Activated naive CD8-positive, alpha-beta T cell treated with anti-CD3 and anti-CD28 coated beads, Interleukin-2, amount 50 U/mL, for 24 hours (primary cell): ENCODE data around the gene ZDHHC8.

Experiments
- ATAC-seq: fragments of 150-1000 bp; cut with Tn5 transposase; one replicate; pipeline ENCODE4 v1.10.0; 2021
- DNase-seq: peaks from one replicate; pipeline ENCODE4 v3.0.0; 2021
- H3K27ac Mint-ChIP-seq: one replicate; pipeline ENCODE4 v1.8.0; 2021; ENCODE audit warnings: mild to moderate bottlenecking, mixed read lengths
- H3K27me3 Mint-ChIP-seq: one replicate; pipeline ENCODE4 v1.8.0; 2021; ENCODE audit warnings: mixed read lengths
- H3K36me3 Mint-ChIP-seq: one replicate; pipeline ENCODE4 v1.8.0; 2021; ENCODE audit warnings: low read depth, mixed read lengths
- H3K4me1 Mint-ChIP-seq: one replicate; pipeline ENCODE4 v1.8.0; 2021; ENCODE audit warnings: mixed read lengths
- H3K4me3 Mint-ChIP-seq: one replicate; pipeline ENCODE4 v1.8.0; 2021; ENCODE audit warnings: mild to moderate bottlenecking, moderate library complexity, mixed read lengths
- H3K9me3 Mint-ChIP-seq: one replicate; pipeline ENCODE4 v1.8.0; 2021; ENCODE audit warnings: mixed read lengths

ZDHHC8 gene

DNA sequence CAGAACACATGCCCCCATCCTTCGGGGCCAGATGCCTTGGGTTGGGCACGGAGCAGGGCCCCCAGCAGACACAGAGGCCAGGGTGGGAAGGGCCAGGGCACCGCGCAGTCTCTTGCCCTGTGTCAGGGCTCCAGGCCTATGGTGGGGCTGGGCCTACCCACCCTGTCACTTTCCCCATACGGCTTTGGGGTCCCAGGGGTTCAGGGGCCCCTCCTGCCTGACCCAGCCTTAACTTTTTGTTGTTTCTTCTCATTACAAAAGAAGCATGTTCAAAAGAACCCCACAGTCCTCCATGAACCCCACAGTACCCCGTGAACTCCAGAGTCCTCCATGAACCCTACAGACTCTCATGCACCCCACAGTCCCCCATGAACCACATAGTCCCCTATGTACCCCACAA lies 52.2 kb downstream of the ZDHHC8 start:
- H3K27me3 Mint-ChIP-seq, result no peaks in the 10 kb centered on the region
- H3K9me3 Mint-ChIP-seq, result no peaks in the 10 kb centered on the region
- H3K4me3 Mint-ChIP-seq, result no peak overlapping the region
- no peaks in the 10 kb centered on the region for H3K36me3 Mint-ChIP-seq
- no peak for DNase-seq
- no peak overlapping the region for H3K27ac Mint-ChIP-seq
- H3K4me1 Mint-ChIP-seq, result no peaks in the 10 kb centered on the region
- ATAC-seq, result no peak

DNA sequence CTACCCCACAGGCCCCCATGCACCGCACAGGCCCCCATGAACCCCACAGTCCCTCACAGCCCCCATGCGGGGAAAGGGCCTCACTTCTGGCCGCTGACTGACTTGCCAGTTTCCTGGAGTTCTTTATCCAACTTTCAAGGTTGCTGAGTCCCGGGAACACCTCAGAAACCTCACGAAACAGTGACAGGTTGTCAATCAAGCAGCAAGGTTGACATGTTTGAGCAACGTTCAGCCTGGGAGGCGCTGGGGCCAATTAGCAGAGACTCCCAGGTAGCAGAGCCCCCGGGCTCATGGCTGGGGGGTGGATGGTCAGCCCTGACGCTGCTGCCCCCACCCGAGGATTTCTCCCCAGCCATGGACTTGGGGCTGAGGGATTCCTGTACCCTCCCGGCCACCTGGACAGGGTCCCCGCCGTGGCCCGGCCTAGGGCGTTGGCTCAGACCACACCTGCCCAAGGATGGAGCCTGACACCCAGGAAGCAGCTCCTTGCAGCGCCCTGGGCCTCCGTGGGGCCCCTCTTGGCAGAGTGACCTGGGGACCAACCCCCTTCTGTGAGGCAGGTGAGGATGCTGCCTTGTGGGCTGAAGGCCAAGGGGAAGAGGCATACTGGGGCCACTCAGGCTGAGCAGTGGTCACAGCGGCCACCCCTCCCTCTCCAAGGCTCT lies 53.0 kb downstream of the ZDHHC8 start:
- no peak overlapping the region for H3K4me3 Mint-ChIP-seq
- H3K27me3 Mint-ChIP-seq, result no peaks in the 10 kb centered on the region
- H3K9me3 Mint-ChIP-seq, result no peaks in the 10 kb centered on the region
- H3K36me3 Mint-ChIP-seq, result no peaks in the 10 kb centered on the region
- no peak for ATAC-seq
- no peak overlapping the region for H3K27ac Mint-ChIP-seq
- no peaks in the 10 kb centered on the region for H3K4me1 Mint-ChIP-seq
- no peak for DNase-seq

DNA sequence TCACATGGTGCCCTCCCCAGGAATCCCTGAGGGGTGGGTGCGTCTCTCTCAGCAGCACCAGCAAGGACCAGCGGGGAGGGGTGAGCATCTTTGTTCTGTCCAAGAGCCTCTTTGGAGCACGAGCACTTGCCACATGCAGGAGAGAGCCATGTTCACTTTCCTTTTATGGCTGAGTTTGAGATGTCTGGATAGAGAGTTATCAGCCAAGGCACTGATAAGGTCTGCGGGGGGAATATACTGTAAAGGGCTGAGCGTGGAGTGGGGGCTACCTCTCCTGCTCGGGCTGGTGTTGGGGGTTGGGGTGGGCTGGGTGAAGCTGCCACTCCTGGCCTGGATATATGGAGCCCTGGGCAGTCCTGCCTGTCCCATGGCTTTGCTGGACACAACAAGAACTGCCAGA lies 54.1 kb downstream of the ZDHHC8 start:
- DNase-seq, result no peak
- Mint-ChIP-seq H3K27me3 (no peaks in the 10 kb centered on the region), H3K4me1 (no peaks in the 10 kb centered on the region), H3K36me3 (no peaks in the 10 kb centered on the region), H3K4me3 (no peak overlapping the region), H3K27ac (no peak overlapping the region), H3K9me3 (no peaks in the 10 kb centered on the region)
- ATAC-seq, result no peak

DNA sequence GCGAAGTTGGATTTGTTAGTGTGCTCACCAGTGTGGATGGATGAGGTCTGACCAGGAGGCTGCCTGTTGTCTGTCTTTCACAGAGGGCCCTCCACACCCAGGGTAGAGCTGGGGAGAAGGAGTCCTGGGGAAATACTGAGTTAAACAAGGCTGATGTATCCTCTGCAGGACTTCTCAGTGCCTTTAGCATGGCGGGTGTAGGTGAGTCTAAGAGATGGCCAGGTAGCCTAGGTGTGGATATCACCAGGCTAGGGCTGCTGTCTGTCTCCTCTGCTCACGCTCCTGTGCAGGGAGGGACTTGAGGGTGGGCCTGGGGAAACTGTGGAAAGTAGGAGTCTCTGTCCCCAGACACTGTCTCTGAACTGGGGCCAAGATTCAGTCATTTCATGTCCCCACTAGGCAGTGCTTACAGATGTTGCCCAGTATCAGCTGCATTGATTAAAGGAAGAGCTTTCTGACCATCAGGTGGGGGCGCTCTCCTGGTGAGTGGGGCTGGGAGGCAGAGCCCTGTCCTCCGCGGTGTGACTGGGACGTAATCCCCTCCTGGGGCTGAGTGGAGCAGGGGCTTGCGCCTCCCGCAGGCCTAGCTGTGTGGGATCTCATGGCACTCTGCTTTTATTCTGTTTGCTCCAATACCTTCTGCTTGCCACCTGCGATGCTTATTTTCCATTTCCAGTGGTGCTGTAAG lies 54.7 kb downstream of the ZDHHC8 start:
- no peaks in the 10 kb centered on the region for H3K9me3 Mint-ChIP-seq
- no peaks in the 10 kb centered on the region for H3K36me3 Mint-ChIP-seq
- H3K27me3 Mint-ChIP-seq, result no peaks in the 10 kb centered on the region
- no peak overlapping the region for H3K4me3 Mint-ChIP-seq
- H3K27ac Mint-ChIP-seq, result no peak overlapping the region
- DNase-seq (no peak), ATAC-seq (no peak)
- no peaks in the 10 kb centered on the region for H3K4me1 Mint-ChIP-seq

DNA sequence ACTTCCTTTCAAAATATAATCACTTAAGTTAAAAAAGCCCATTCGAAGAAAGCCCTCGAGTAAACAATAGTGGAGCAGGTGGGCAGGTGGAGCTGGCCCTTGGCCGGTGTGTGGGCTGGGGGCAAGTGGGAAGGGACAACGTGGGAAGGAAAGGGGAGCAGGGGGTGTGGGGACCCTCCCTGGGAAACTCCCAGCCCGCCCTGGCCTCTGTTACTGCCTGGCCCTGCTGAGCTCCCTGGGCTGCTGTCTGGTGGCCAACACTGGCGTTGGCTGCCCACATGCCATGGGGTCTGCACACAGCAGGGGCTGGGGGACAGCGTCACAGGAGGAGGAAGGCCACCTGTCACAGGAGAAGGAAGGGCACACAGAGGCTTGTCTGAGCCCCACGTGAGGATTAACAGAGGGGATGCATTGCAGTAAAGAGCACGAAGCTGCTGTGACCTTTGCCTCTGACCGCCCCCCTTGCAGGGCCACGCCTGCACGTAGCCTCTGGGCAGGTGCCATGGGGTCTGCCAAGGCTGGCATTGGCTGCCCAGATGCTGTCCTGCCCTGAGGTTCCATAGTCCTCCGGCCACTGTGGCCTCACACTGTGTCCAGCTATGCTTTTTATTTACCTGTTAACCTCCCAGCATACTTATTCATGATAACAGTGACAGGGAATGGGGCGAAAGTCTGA lies 55.4 kb downstream of the ZDHHC8 start:
- Mint-ChIP-seq H3K36me3 (no peaks in the 10 kb centered on the region), H3K9me3 (no peaks in the 10 kb centered on the region), H3K27ac (no peak overlapping the region), H3K4me3 (no peak overlapping the region), H3K4me1 (no peaks in the 10 kb centered on the region), H3K27me3 (no peaks in the 10 kb centered on the region)
- DNase-seq (no peak), ATAC-seq (no peak)

DNA sequence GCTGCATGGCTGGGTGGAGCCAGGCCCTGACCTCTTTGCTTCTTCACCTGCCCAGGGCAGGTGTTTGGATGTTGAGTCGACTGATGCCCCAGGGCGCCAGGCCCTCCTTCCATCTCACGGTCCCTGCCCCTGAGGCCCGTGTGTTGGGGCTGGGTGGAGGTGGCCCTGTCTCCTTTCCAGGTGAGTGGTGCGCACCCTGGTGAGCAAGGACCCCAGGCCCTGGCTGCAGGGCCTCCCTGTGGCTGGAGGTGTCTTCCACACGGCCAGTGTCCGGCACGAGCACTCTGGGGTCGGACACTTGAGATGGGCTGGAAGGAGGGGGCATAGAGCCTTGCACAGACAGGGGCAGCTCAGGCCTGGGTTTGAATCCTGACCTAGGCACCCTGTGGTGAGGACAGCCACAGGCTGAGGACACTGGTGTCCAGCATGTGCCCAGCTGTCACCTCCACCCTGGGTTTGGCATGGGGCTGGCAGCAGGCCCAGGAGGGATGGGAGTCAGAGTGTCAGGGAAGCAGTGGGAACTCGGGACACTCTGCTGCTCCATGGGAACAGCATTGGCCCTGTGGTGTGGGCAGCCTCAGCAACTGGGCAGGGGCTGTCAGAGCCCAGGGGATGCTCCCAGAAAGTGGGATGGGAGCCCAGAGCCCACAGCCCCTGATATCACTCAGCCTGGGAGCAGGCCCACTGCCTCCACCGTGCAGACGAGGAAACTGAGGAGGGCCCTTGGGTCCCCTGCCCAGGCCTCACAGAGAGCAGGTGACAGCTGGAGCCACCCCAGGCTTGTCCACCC lies 56.4 kb downstream of the ZDHHC8 start:
- Mint-ChIP-seq H3K27me3 (no peaks in the 10 kb centered on the region), H3K4me3 (no peak overlapping the region), H3K27ac (no peak overlapping the region), H3K36me3 (no peaks in the 10 kb centered on the region), H3K9me3 (no peaks in the 10 kb centered on the region), H3K4me1 (no peaks in the 10 kb centered on the region)
- no peak for ATAC-seq
- no peak for DNase-seq

DNA sequence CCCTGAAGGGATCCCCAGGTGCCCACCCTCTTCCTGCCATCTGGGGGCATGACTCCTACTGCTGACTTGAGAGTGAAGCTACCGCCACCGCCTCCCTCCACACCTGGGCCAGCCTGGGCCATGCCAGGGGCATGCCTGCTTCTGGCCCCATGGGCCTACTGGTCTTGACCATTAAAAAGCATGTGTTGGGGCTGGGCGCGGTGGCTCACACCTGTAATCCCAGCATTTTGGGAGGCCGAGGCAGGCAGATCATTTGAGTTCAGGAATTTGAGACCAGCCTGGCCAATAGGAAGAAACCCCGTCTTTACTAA lies 56.9 kb downstream of the ZDHHC8 start:
- Mint-ChIP-seq H3K4me1 (no peaks in the 10 kb centered on the region), H3K36me3 (no peaks in the 10 kb centered on the region), H3K9me3 (no peaks in the 10 kb centered on the region), H3K27me3 (no peaks in the 10 kb centered on the region), H3K4me3 (no peak overlapping the region), H3K27ac (no peak overlapping the region)
- DNase-seq (no peak), ATAC-seq (no peak)

DNA sequence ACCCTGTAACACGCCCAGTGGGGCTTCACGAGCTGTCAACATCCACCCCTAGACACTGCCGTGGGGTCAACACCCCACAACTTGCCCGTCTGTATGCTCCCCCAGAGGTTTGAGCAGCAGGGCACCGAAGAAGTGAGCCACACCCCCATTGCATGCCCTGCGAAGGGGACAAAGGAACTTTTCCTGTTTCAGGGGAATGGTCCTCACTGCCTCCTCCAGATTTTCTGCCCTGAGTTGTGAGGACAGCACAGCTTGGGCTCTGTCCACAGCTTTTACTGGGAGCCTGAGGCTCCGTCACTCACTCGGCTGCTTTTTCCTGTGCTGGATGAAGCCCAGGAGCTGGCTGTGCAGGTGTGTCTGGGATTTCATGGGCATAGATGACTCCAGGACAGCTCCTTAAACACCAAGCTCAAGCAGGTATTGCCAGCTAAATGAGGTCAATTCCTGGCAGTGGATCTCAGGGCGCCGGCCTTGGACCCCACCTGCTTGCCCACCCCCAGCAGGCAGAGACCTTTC lies 59.5 kb downstream of the ZDHHC8 start:
- Mint-ChIP-seq H3K4me1 (no peaks in the 10 kb centered on the region), H3K27ac (no peak overlapping the region), H3K4me3 (no peak overlapping the region), H3K9me3 (no peaks in the 10 kb centered on the region), H3K27me3 (no peaks in the 10 kb centered on the region), H3K36me3 (no peaks in the 10 kb centered on the region)
- ATAC-seq (no peak), DNase-seq (no peak)

DNA sequence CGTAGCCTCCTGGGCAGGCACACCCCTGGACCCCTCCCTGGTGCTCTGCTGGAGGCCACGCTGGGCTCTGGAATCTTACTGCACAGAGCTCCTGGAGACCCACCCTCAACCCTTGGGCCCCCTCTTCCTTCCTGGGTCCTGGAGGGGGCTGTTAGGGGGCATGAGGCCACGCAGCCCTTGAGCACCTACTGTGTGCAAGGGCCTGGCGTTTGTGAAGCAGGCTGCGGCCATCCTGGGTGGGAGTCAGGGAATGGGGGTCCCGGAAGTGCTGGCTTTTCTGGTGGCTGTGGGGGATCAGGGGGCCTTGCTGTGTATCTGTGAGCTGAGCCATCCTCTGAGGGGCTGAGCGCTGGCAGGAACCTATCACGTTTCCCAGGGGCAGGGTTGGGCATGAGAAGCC lies 60.2 kb downstream of the ZDHHC8 start:
- Mint-ChIP-seq H3K4me3 (no peak overlapping the region), H3K27me3 (no peaks in the 10 kb centered on the region), H3K27ac (no peak overlapping the region), H3K4me1 (no peaks in the 10 kb centered on the region), H3K36me3 (no peaks in the 10 kb centered on the region), H3K9me3 (no peaks in the 10 kb centered on the region)
- DNase-seq, result no peak
- ATAC-seq, result no peak

DNA sequence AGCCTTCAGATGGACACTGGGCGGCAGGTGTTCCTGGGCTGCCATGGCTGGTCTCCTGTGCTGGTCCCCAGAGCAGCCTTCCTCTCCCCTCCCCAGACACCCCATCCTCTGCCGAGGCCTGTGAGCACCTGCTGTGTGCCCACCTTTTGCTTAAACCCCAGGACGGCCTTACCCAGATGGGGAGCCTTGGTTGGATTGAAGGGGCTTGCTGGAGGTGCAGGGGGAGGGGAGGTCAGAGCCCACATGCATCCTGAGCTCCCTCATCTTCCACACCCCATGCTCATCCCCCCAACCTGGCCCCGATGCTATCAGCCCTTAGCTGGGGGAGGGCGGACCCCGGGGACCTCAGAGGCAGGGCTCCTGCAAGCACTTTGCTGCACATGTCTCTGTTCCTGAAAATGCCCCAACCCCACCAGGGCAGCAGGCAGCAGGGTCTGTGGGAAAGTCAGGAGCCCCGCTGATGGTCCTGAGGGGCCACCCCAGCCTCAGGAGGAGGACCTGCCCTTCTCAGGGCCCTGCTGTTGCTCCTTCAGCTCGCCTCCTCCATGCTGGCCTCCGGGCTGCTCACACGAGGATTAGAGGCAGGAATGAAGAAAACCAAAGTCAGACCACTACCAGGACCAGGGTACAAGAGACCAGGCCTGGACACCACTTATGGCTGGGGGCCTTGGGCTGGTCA lies 60.8 kb downstream of the ZDHHC8 start:
- DNase-seq (no peak), ATAC-seq (no peak)
- no peaks in the 10 kb centered on the region for H3K4me1 Mint-ChIP-seq
- H3K27ac Mint-ChIP-seq, result no peak overlapping the region
- H3K4me3 Mint-ChIP-seq, result no peak overlapping the region
- no peaks in the 10 kb centered on the region for H3K36me3 Mint-ChIP-seq
- H3K9me3 Mint-ChIP-seq, result no peaks in the 10 kb centered on the region
- H3K27me3 Mint-ChIP-seq, result no peaks in the 10 kb centered on the region

DNA sequence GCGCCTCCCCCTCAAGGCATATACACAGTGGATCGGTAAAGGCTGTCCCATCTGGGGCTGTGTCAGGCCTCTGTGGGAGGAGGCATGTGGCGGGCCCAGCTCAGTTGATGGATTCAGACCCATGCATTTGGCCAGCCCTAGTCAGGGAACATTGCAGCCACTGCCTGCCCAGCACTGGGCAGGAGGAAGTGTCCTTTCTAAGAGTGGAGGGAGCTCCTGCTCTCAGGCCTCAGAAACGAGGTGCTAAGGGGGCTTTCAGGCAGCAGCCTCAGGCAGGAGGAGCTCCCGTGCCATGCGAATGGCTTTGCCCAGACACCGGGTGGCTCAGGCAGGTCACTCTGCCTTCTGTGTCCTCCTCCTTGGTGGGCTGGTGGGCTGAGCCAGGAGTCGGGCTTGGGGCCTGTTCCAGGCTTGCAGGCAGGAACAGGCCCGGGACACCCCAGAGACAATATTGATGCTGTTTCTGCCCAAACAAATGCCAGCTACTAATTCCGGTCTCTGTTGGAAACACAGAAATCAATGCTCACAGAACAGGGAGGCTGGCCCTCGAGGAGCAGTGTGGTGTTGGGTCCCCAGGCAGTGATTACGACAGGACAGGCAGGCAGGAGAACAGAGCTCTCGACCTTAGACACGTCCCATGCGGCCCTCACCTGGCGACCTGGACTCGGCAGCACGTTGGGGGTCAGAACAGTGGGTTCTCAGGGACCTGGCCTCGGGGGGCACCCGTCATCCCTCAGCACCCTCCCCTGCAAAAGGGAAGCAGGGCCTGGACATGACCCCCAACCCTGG lies 61.6 kb downstream of the ZDHHC8 start:
- Mint-ChIP-seq H3K4me1 (no peaks in the 10 kb centered on the region), H3K27me3 (no peaks in the 10 kb centered on the region), H3K27ac (no peak overlapping the region), H3K9me3 (no peaks in the 10 kb centered on the region), H3K4me3 (no peak overlapping the region), H3K36me3 (no peaks in the 10 kb centered on the region)
- ATAC-seq (no peak), DNase-seq (no peak)

DNA sequence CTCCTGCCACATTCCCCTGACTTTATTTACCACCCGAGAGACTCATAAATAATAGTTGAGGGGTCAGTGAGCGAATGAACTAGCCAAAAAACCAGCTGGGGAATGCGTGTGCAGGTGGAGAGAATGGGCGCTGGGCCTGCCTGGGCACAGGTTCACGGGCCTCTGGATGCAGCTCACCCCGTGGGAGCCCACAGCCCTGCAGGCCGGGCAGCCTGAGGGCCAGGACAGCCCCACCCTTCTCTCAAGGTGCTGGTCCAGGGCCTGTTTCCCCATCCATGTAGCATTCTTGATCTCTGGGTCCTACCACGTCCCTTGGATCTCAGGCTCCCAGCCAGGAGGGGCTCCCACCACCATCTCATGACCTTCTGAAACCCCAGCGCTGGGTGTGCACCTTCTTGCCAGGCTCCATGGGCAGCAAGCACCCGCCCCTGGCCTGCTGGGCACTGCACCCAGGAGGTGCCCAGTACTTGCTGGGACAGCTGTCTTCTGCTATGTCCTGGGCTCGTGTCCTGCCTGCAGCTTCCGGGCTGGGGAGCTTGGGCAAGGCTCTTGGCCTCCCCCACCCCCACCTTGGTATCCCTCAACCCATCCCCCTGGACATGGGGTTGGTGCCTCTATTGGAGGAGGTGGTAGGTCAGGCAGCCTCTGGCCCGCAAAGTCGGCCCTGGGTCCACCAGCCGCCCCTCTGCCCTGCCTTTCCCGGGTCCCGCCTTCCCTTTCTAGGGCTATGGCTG lies 62.3 kb downstream of the ZDHHC8 start:
- Mint-ChIP-seq H3K9me3 (no peaks in the 10 kb centered on the region), H3K4me3 (no peak overlapping the region), H3K4me1 (no peaks in the 10 kb centered on the region), H3K36me3 (no peaks in the 10 kb centered on the region), H3K27ac (no peak overlapping the region), H3K27me3 (no peaks in the 10 kb centered on the region)
- ATAC-seq (no peak), DNase-seq (no peak)
